Measurements from ENCODE around the gene SDF2L1.
"Not testable (repeated sequence)": the region's sequence is repeated elsewhere in the genome, so short reads cannot be mapped to it uniquely, and the experiment has no call there.

The SDF2L1 gene

GRCh38 chr22:21641789-21642583 is at the start of gene SDF2L1:
Gene SDF2L1 (plus strand): TSS chr22:21642302. CDS start chr22:21642337, 35 bp downstream.
- peak; percentile 99 for DNase-seq

- no peak for DNase-seq
Measured at GRCh38 chr22:21592422-21592821, 49.7 kb upstream of the SDF2L1 start.

- DNase-seq, result no peak
Measured at GRCh38 chr22:21593406-21594232, 48.5 kb upstream of the SDF2L1 start.

GRCh38 chr22:21594865-21595452 is 47.1 kb upstream of the SDF2L1 start:
- no peak for DNase-seq

- DNase-seq, result not testable (repeated sequence)
Measured at GRCh38 chr22:21596356-21597135, 45.6 kb upstream of the SDF2L1 start.

GRCh38 chr22:21598302-21598701 is 43.8 kb upstream of the SDF2L1 start:
- no peak for DNase-seq

GRCh38 chr22:21599053-21599893 is 42.8 kb upstream of the SDF2L1 start:
- DNase-seq, result peak; percentile 52

- no peak for DNase-seq
Measured at GRCh38 chr22:21602579-21602978, 39.5 kb upstream of the SDF2L1 start.

- no peak for DNase-seq
Measured at GRCh38 chr22:21603973-21604372, 38.1 kb upstream of the SDF2L1 start.

GRCh38 chr22:21605887-21606564 is 36.1 kb upstream of the SDF2L1 start:
- no peak for DNase-seq

GRCh38 chr22:21606775-21607174 is 35.3 kb upstream of the SDF2L1 start:
- DNase-seq, result no peak

GRCh38 chr22:21609556-21610157 is 32.4 kb upstream of the SDF2L1 start:
- not testable (repeated sequence) for DNase-seq

- DNase-seq, result no peak
Measured at GRCh38 chr22:21611210-21611977, 30.7 kb upstream of the SDF2L1 start.

GRCh38 chr22:21612858-21613257 is 29.2 kb upstream of the SDF2L1 start:
- DNase-seq, result no peak

- DNase-seq, result no peak
Measured at GRCh38 chr22:21613553-21614233, 28.4 kb upstream of the SDF2L1 start.

- no peak for DNase-seq
Measured at GRCh38 chr22:21615731-21616130, 26.4 kb upstream of the SDF2L1 start.

- not testable (repeated sequence) for DNase-seq
Measured at GRCh38 chr22:21617337-21617736, 24.8 kb upstream of the SDF2L1 start.

GRCh38 chr22:21621025-21621424 is 21.1 kb upstream of the SDF2L1 start:
- DNase-seq, result no peak

All from NCI-H69 (cell line).